SK-N-SH (cell line): ENCODE data around the gene GULP1. TPM values are rescaled to one million over a fixed set of nuclear protein-coding genes. Genes with fewer than 3 reads are reported as not detected.

Source experiments
- CTCF ChIA-PET: fragments of 300-600, 350-600 bp; formaldehyde crosslinking; extraction: SDS; loops from one replicate; lab custom pipeline; 2021; lab: Yijun Ruan, JAX
- POLR2A ChIA-PET: fragments of 350-600 bp; sonication (Branson Sonifier 250); formaldehyde crosslinking; extraction: SDS; loops from one replicate; lab custom pipeline; 2020; ENCODE audit warnings: antibody characterized with exemption, inconsistent platforms; lab: Yijun Ruan, JAX
- DNase-seq: peaks from one replicate; pipeline ENCODE4 v3.0.0; 2012
- H2AFZ ChIP-seq: fragments of 200-600 bp; sonication (generic); 2 replicates; pipeline ENCODE4 v1.8.1; 2016; ENCODE audit warnings: antibody characterized with exemption, mild to moderate bottlenecking, low read depth
- H3F3A ChIP-seq: fragments of 200-600 bp; sonication (generic); replicated peaks from 2 replicates; pipeline ENCODE3; 2016; ENCODE audit warnings: antibody characterized with exemption, mild to moderate bottlenecking; ENCODE audit not compliant: insufficient read depth
- H3K27ac ChIP-seq, 2 experiments: fragments of 200-500 bp in 1 of 2; fragments of 200-600 bp in 1 of 2; sonication (Bioruptor generic) in 1 of 2; sonication (generic), shearing (Covaris generic) in 1 of 2; 2 replicates each; pipeline versions ENCODE4 v1.5.1 to v1.6.1; 2014 to 2016; ENCODE audit warnings: low read depth in 2 of 2, inconsistent platforms in 1 of 2, low read length in 1 of 2, mild to moderate bottlenecking in 1 of 2, mixed read lengths in 1 of 2
- H3K27me3 ChIP-seq: fragments of 200-600 bp; sonication (generic), shearing (Covaris generic); 2 replicates; pipeline ENCODE4 v1.6.1; 2016; ENCODE audit warnings: mixed run types; ENCODE audit not compliant: insufficient read depth
- H3K36me3 ChIP-seq, 2 experiments: fragments of 200-500 bp in 1 of 2; fragments of 200-600 bp in 1 of 2; sonication (Bioruptor generic) in 1 of 2; sonication (generic) in 1 of 2; replicated peaks in 1 of 2; 2 replicates each; pipeline versions ENCODE3 to v1.5.1; 2014 to 2016; ENCODE audit warnings: low read length in 1 of 2, mild to moderate bottlenecking in 1 of 2; ENCODE audit not compliant: insufficient read depth in 2 of 2, control insufficient read depth in 1 of 2
- H3K4me1 ChIP-seq, 2 experiments: fragments of 200-500 bp in 1 of 2; fragments of 200-600 bp in 1 of 2; sonication (Bioruptor generic) in 1 of 2; sonication (generic), shearing (Covaris generic) in 1 of 2; 2 replicates each; pipeline versions ENCODE4 v1.5.1 to v1.6.1; 2014 to 2016; ENCODE audit warnings: low read depth in 1 of 2, low read length in 1 of 2, mixed run types in 1 of 2; ENCODE audit not compliant: insufficient read depth in 2 of 2, control insufficient read depth in 1 of 2
- H3K4me2 ChIP-seq: fragments of 200-600 bp; sonication (generic), shearing (Covaris generic); 2 replicates; pipeline ENCODE4 v1.6.1; 2017; ENCODE audit warnings: mixed run types
- H3K4me3 ChIP-seq, 2 experiments: fragments of 200-500 bp in 1 of 2; fragments of 200-600 bp in 1 of 2; sonication (Bioruptor generic) in 1 of 2; sonication (generic), shearing (Covaris generic) in 1 of 2; 2 replicates each; pipeline versions ENCODE4 v1.5.1 to v1.8.1; 2014 to 2016; ENCODE audit warnings: low read depth in 2 of 2, inconsistent platforms in 1 of 2, low read length in 1 of 2, mild to moderate bottlenecking in 1 of 2, mixed read lengths in 1 of 2, moderate library complexity in 1 of 2
- H3K79me2 ChIP-seq: fragments of 200-600 bp; sonication (generic); 2 replicates; pipeline ENCODE4 v1.8.1; 2017; ENCODE audit warnings: mild to moderate bottlenecking; ENCODE audit not compliant: insufficient read depth
- H3K9ac ChIP-seq: fragments of 200-600 bp; sonication (generic); 2 replicates; pipeline ENCODE4 v1.6.1; 2017; ENCODE audit warnings: mixed run types
- H3K9me2 ChIP-seq: fragments of 200-600 bp; sonication (generic); 2 replicates; pipeline ENCODE4 v1.6.1; 2017; ENCODE audit warnings: mixed run types
- H3K9me3 ChIP-seq: fragments of 200-600 bp; sonication (generic); 2 replicates; pipeline ENCODE4 v1.6.1; 2017; ENCODE audit warnings: mixed run types, mild to moderate bottlenecking, moderate library complexity
- H4K20me1 ChIP-seq: fragments of 200-600 bp; sonication (generic); 2 replicates; pipeline ENCODE4 v1.6.1; 2017; ENCODE audit warnings: mild to moderate bottlenecking, mixed run types; ENCODE audit not compliant: insufficient read depth
- CTCF ChIP-seq: fragments of 200-600 bp; sonication (generic); IDR thresholded peaks from 2 replicates; pipeline ENCODE4 v1.6.1; 2017; ENCODE audit warnings: antibody characterized with exemption, mild to moderate bottlenecking, moderate library complexity
- FOSL2 ChIP-seq: IDR thresholded peaks from 2 replicates; pipeline ENCODE4 v1.4.0; 2012; ENCODE audit warnings: low read depth, mild to moderate bottlenecking, moderate library complexity, borderline replicate concordance
- GABPA ChIP-seq: IDR thresholded peaks from 2 replicates; pipeline ENCODE4 v1.4.0; 2012; ENCODE audit warnings: low read depth, mild to moderate bottlenecking
- GATA2 ChIP-seq: sonication (generic); formaldehyde crosslinking; IDR thresholded peaks from 2 replicates; pipeline ENCODE4 v1.5.0; 2020; ENCODE audit warnings: mild to moderate bottlenecking, missing genetic modification reagents
- MAX ChIP-seq: IDR thresholded peaks from 2 replicates; pipeline ENCODE4 v1.4.0; 2012; ENCODE audit warnings: low read depth
- NFIC ChIP-seq: IDR thresholded peaks from 2 replicates; pipeline ENCODE4 v1.4.0; 2012; ENCODE audit warnings: borderline replicate concordance
- NRF1 ChIP-seq: IDR thresholded peaks from 2 replicates; pipeline ENCODE4 v1.6.1; 2012; ENCODE audit warnings: low read depth, mild to moderate bottlenecking, low read length
- RAD21 ChIP-seq: IDR thresholded peaks from 2 replicates; pipeline ENCODE4 v1.6.1; 2012; ENCODE audit warnings: mild to moderate bottlenecking, low read length
- REST ChIP-seq: IDR thresholded peaks from 2 replicates; pipeline ENCODE4 v1.6.1; 2012; ENCODE audit warnings: mild to moderate bottlenecking, low read depth, low read length, moderate library complexity
- SMC3 ChIP-seq: IDR thresholded peaks from 2 replicates; pipeline ENCODE4 v1.6.1; 2012; ENCODE audit warnings: low read depth, low read length, improper control_type of control experiment
- USF1 ChIP-seq: IDR thresholded peaks from 2 replicates; pipeline ENCODE4 v1.4.0; 2012; ENCODE audit warnings: low read depth, borderline replicate concordance
- YY1 ChIP-seq: IDR thresholded peaks from 2 replicates; pipeline ENCODE4 v1.4.0; 2012; ENCODE audit warnings: low read depth, mild to moderate bottlenecking
- WGBS: methylation state at CpG from one replicate; pipeline ENCODE4 v1.1.6; 2017; ENCODE audit warnings: low lambda C conversion rate; 5-methylcytosine and 5-hydroxymethylcytosine counted together
- polyA plus RNA-seq, 3 experiments: library from polyadenylated mRNA; depleted of rRNA; stranded (reverse); fragments of >200 nt; gene quantifications; 2 replicates each; pipeline ENCODE4 v1.2.3, GENCODE V29; 2012

The GULP1 gene
- polyA plus RNA-seq, 1 of the 3 experiments (the other 2 are of a cell fraction): 33.8 TPM

GRCh38 chr2:188522517-188522916 is 230.8 kb downstream of the GULP1 start (continued):
- TF ChIP-seq REST (no peak), GATA2 (no peak), YY1 (no peak), NRF1 (no peak), NFIC (no peak)

- H3K36me3 ChIP-seq: peaks cover 4 to 15% of the 10 kb centered on the region in 2 experiments
- H3K79me2 ChIP-seq: peaks cover 14% of the 10 kb centered on the region; the same call in 1 of the 2 replicates
- DNase-seq: no peak
- WGBS: 92% methylated on average over 1 of the region's 1 CpG
- H3K27ac ChIP-seq: peak overlapping the region; percentile 33 to 71
- H3K9ac ChIP-seq: no peak overlapping the region
- ChIA-PET CTCF (interaction anchor here (0.6 to 5.7 kb wide), 25 partner anchors 10 to 1024 kb away, joined by 3 to 38 read pairs (median 3); no protein-coding TSS in a partner anchor), POLR2A (no interaction called here)
- H3K4me2 ChIP-seq: no peak overlapping the region
- no peaks in the 10 kb centered on the region for H4K20me1 ChIP-seq
- H3F3A ChIP-seq: peaks cover 26% of the 10 kb centered on the region
- H3K4me3 ChIP-seq: no peak overlapping the region
- no peaks in the 10 kb centered on the region for H3K9me2 ChIP-seq
- peaks cover 21 to 33% of the 10 kb centered on the region in 2 experiments; a peak in 2 of 4 replicates for H3K4me1 ChIP-seq
- no peak overlapping the region for H2AFZ ChIP-seq
- 0 out of 2 replicates have a peak, but pooled peaks cover 4% of the 10 kb centered on the region for H3K9me3 ChIP-seq
- no peaks in the 10 kb centered on the region for H3K27me3 ChIP-seq
- TF ChIP-seq NFIC: peak; percentile 21; the same call in 1 of the 2 replicates
- TF ChIP-seq GABPA: no peak
- no peak for TF ChIP-seq YY1
- no peak for TF ChIP-seq USF1
- no peak for TF ChIP-seq FOSL2
- TF ChIP-seq, all 33 proteins: peak for 1
Observed at GRCh38 chr2:188523919-188524318, 232.2 kb downstream of the GULP1 start.

GRCh38 chr2:188524519-188525113 is 232.9 kb downstream of the GULP1 start:
- no peak overlapping the region for H2AFZ ChIP-seq
- no peaks in the 10 kb centered on the region for H4K20me1 ChIP-seq
- H3K4me3 ChIP-seq: no peak overlapping the region
- H3K9me3 ChIP-seq: peaks cover 9% of the 10 kb centered on the region; the same call in 1 of the 2 replicates
- CTCF ChIA-PET: interaction anchor here (0.6 to 5.7 kb wide), 33 partner anchors 11 to 1025 kb away, joined by 3 to 38 read pairs (median 3); no protein-coding TSS in a partner anchor
- no peak overlapping the region for H3K4me2 ChIP-seq
- peak; percentile 28 for DNase-seq
- 0% methylated on average over 2 of the region's 2 CpGs for WGBS
- peaks cover 4 to 22% of the 10 kb centered on the region in 2 experiments for H3K36me3 ChIP-seq
- no peaks in the 10 kb centered on the region for H3K9me2 ChIP-seq
- H3K79me2 ChIP-seq: peaks cover 14% of the 10 kb centered on the region; the same call in 1 of the 2 replicates
- no peak overlapping the region for H3K9ac ChIP-seq
- H3F3A ChIP-seq: peaks cover 23% of the 10 kb centered on the region
- peak overlapping the region; percentile 46 to 71 for H3K27ac ChIP-seq
- peaks cover 21 to 28% of the 10 kb centered on the region in 2 experiments; a peak in 2 of 4 replicates for H3K4me1 ChIP-seq
- TF ChIP-seq SMC3 (peak; percentile 66), RAD21 (peak; percentile 84), MAX (no peak), CTCF (peak; percentile 82)
- H3K27me3 ChIP-seq: no peaks in the 10 kb centered on the region
- POLR2A ChIA-PET: no interaction called here
